Fibroblast of villous mesenchyme (primary cell): ENCODE measurements around the gene AKT1S1. TPM values are rescaled to one million over a fixed set of nuclear protein-coding genes. Genes with fewer than 3 reads are reported as not detected.
A peak's percentile ranks its signal among the peaks of the same experiment; 100 is the strongest.

Source experiments
- DNase-seq: peaks from one replicate; pipeline ENCODE4 v3.0.0-alpha.2; 2010; ENCODE audit warnings: low read depth
- H3K4me3 ChIP-seq: 2 replicates; pipeline ENCODE4 v1.5.1; 2011; ENCODE audit warnings: low read depth, mild to moderate bottlenecking, low read length
- total RNA-seq: library from RNA; depleted of rRNA; stranded (reverse); fragments of >200 nt; gene quantifications from 2 replicates; pipeline ENCODE4 v1.2.3, GENCODE V29; 2012
- TF ChIP-seq, protein P1 (sequence below): IDR thresholded peaks from 2 replicates; pipeline ENCODE4 v1.5.1; 2012; ENCODE audit warnings: low read depth, mild to moderate bottlenecking, low read length; ENCODE audit not compliant: insufficient read depth

The AKT1S1 gene
- total RNA-seq, 1 donor: 12.5 TPM

DNA sequence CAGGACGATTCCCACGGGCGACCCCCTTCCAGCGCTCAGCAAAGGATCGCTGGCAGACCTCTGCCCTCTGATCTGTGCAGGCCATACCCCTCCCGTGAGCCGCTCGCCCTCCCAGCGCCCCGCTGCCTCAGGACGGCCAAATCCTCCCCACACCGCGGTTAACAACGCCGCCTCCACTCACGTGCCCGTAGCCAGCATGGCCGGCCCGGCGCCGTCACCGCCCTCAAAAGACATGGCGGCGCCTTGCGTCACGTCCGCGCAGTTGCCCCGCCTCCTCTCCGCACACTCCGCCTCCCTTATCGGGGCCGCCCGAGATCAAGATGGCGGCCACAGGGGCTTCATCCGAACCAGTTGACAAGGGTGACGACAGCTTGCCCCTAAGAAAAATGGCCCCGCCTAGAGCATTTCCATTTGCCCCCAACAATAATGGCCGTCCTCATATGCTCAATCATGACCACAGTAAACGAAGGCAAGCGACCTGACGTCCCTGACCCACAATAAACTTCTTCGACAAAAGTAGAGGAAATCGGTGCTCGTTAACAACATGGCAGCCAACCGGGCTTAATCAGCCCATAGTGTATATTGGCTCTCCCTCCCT is 634 bp downstream of the AKT1S1 start:
- TF ChIP-seq, protein P1, sequence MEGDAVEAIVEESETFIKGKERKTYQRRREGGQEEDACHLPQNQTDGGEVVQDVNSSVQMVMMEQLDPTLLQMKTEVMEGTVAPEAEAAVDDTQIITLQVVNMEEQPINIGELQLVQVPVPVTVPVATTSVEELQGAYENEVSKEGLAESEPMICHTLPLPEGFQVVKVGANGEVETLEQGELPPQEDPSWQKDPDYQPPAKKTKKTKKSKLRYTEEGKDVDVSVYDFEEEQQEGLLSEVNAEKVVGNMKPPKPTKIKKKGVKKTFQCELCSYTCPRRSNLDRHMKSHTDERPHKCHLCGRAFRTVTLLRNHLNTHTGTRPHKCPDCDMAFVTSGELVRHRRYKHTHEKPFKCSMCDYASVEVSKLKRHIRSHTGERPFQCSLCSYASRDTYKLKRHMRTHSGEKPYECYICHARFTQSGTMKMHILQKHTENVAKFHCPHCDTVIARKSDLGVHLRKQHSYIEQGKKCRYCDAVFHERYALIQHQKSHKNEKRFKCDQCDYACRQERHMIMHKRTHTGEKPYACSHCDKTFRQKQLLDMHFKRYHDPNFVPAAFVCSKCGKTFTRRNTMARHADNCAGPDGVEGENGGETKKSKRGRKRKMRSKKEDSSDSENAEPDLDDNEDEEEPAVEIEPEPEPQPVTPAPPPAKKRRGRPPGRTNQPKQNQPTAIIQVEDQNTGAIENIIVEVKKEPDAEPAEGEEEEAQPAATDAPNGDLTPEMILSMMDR: no peak
- peak; percentile 100 for DNase-seq
- H3K4me3 ChIP-seq: peak overlapping the region; percentile 95

DNA sequence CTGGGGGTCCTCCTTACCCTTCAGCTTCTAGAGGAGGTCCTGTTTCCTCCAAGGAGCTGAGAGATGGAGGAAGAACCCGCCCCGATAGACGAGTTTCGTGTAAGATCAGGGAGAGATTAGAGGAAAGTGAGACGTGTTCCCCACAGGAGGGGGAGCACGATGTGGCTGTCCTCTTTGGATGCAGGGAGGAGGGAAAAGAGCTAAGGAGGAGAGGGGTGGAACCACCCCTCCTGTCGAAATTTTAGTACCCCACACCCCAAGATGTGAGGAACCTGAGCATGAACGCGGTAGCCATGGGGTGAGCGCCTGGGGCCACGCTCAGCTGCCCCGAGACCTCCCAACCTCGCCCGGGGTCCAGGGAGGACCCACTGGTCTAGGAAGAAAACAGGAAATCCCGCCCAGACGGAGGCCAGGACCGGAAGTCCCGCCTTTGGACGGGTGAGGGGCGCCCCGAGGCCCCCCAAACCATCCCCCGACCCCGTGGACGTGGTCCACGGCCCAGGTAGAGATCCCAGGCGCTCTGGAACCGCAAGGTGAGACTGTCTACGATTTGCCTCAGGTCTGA is 1.2 kb downstream of the AKT1S1 start:
- peak; percentile 52 for DNase-seq
- H3K4me3 ChIP-seq: peak overlapping the region; percentile 95
- TF ChIP-seq, protein P1: no peak

DNA sequence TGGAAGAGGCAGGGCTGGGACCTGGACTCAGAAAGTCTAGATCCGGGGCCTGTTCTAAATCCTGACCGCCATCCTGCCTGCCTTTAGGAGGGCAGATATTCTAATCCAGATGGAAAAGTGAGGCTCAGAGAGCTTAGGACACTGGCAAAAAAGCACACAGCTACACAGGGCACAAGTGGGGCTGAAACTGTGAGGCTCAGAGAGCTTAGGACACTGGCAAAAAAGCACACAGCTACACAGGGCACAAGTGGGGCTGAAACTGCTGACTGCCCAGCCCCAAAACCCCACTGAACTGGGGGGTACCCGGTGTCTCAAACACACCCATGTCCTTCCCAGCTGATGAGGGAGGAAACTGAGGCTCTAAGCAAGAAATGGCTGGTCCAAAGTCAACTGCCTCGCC is 2.0 kb downstream of the AKT1S1 start:
- H3K4me3 ChIP-seq: peak overlapping the region; percentile 95
- no peak for DNase-seq
- TF ChIP-seq, protein P1: no peak

DNA sequence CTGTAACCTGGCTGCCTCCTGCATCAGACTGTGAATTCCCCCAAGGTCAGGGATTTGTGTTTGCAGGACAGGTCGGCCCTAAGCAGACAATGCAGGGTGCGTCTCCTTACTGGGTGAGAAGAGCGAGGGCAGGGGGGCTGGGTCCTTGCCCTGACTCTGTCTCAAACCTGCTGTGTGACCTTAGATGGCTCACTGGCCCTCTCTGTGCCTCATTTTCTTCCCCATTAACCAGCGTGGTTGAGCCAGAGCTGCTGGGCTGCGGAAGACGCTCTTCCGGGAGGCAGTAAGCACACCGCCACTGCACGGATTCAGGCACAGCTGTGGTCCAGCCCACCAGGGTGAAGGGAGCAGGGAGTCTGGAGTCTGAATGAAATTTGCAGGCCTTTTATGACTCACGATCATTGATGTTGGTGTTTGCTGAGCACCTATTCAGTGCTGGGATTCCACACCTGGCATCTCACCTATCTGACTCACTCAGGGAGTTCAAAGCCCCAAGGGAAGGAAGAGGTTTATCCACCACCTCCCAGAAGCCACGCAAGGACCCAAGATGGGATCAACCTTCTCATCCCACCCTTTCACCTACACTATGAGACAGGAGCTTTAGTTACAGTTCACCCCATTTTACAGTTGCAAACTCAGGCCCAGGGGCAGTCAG is 2.5 kb downstream of the AKT1S1 start:
- no peak for DNase-seq
- TF ChIP-seq, protein P1: no peak
- H3K4me3 ChIP-seq: peak overlapping the region; percentile 95

DNA sequence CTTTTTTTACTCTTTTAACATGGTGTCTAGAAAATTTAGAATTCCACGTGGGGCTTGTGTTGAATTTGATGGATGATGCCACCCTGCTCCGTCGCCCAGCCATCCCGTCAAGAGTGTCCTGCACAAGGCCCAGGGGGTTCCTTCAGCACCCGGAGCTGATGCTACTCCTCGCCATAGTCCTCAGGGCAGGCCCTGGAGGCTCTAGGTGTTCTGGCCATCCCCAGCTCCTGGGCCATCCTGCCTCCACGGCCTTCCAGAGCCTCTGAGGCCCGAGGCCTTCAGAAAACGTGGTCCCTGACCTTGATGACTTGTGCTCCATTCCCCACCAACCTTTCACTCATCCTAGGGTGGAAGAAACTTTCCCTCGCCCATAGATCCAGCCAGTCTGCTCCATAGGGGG is 3.3 kb downstream of the AKT1S1 start:
- DNase-seq: no peak
- H3K4me3 ChIP-seq: no peak overlapping the region
- TF ChIP-seq, protein P1: no peak

DNA sequence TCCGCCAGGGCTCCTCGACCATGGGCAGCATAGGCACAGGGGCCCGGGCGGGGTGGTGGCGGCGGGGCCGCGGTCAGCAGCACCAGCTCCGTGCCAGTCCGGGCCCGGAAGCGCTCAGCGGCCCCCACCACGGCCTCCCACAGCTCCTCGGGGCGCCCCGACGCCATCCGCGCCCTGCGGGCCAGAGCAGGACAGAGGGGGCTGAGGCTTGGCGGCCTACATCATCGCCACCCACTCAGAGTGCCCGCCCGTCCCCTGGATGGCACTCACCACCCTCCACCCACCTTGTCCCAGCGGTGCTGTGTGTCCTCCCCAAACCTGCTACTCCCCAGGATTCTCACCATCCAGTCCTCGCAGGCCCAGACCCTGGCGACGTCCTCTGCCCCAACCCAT is 4.0 kb downstream of the AKT1S1 start:
- no peak overlapping the region for H3K4me3 ChIP-seq
- DNase-seq: no peak
- TF ChIP-seq, protein P1: no peak
